Activated naive CD4-positive, alpha-beta T cell treated with Interleukin-2 at 50 U/mL for 16 hours (primary cell): Measurements from ENCODE around the gene HOXD9.

ENCODE experiments used
- DNase-seq: peaks from one replicate; pipeline ENCODE4 v3.0.0-alpha.2; 2020

HOXD9 gene

GRCh38 chr2:176157499-176158185 is 35.1 kb downstream of the HOXD9 start:
- no peak for DNase-seq

GRCh38 chr2:176158186-176158591 is 35.7 kb downstream of the HOXD9 start:
- no peak for DNase-seq

- DNase-seq: no peak
Observed at GRCh38 chr2:176158855-176159662, 36.5 kb downstream of the HOXD9 start.

GRCh38 chr2:176159663-176160250 is 37.2 kb downstream of the HOXD9 start:
- no peak for DNase-seq

- no peak for DNase-seq
Observed at GRCh38 chr2:176160251-176160985, 37.9 kb downstream of the HOXD9 start.

- no peak for DNase-seq
Observed at GRCh38 chr2:176160986-176161824, 38.7 kb downstream of the HOXD9 start.

GRCh38 chr2:176161825-176162626 is 39.5 kb downstream of the HOXD9 start:
- no peak for DNase-seq

- DNase-seq: no peak
Observed at GRCh38 chr2:176162911-176163671, 40.6 kb downstream of the HOXD9 start.

GRCh38 chr2:176163672-176164056 is 41.1 kb downstream of the HOXD9 start:
- no peak for DNase-seq

- no peak for DNase-seq
Observed at GRCh38 chr2:176164201-176164600, 41.7 kb downstream of the HOXD9 start.

GRCh38 chr2:176164611-176165369 is 42.3 kb downstream of the HOXD9 start:
- DNase-seq: no peak

- DNase-seq: no peak
Observed at GRCh38 chr2:176165370-176166050, 43.0 kb downstream of the HOXD9 start.

- DNase-seq: no peak
Observed at GRCh38 chr2:176166272-176166671, 43.8 kb downstream of the HOXD9 start.

GRCh38 chr2:176167398-176167797 is 44.9 kb downstream of the HOXD9 start:
- no peak for DNase-seq

- no peak for DNase-seq
Observed at GRCh38 chr2:176169181-176169580, 46.7 kb downstream of the HOXD9 start.

- DNase-seq: no peak
Observed at GRCh38 chr2:176169711-176170110, 47.2 kb downstream of the HOXD9 start.

GRCh38 chr2:176170602-176171305 is 48.2 kb downstream of the HOXD9 start:
- no peak for DNase-seq

- DNase-seq: no peak
Observed at GRCh38 chr2:176171351-176172006, 49.0 kb downstream of the HOXD9 start.
